HG02938 (cell line): Measurements from ENCODE around the gene KLRC1.
"Not testable (repeated sequence)": the region's sequence is repeated elsewhere in the genome, so short reads cannot be mapped to it uniquely, and the experiment has no call there.

Source experiments
- ATAC-seq: cut with Tn5 transposase; IDR thresholded peaks from one replicate; pipeline ENCODE4 v1.9.1; 2021; ENCODE audit warnings: mild to moderate bottlenecking, moderate library complexity; ENCODE audit not compliant: unreplicated experiment

Gene KLRC1

DNA sequence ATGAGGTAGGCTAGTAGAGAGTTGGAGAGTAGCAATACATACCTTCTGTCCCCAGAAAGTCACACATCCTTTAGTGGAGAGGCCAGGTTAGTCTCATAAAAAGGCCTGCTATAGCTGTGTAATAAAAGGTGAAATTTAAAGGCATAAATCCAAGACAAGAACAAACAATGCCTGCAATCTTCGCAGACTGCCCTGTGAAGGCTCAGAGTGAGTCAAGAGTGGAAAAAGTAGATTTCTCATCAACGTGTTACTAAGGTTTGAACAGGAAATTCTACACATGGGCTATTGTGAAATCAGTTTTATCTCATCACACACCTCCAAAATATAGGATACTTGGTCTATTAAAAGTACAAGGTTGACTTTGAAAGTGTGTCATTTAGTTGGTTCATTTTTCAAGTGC, at the start of gene KLRC1:
Gene KLRC1, minus strand, starts transcription at position 222 of the 400 bp plus-strand sequence. CDS start 2,221 bp downstream, outside the sequence.
- ATAC-seq = no peak

DNA sequence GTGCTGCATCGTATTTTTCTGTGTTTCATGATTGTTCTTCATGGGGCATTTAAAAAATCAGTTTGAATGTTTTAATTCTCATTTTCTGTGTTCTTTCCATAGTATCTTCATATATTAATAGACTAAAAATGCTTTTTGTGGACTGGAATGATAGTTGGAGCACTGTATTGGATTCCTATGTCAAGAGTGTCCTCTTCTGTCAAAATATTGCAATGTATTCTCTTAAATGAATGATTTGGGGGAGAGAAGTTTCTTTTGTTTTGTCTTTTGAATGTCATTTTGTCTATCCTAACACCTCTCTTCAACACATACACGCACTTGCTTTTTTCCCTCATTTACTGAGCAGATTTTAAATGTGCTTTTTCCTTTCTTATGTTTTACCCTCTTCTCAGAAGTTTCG, 47.9 kb upstream of the KLRC1 start:
- ATAC-seq = no peak

DNA sequence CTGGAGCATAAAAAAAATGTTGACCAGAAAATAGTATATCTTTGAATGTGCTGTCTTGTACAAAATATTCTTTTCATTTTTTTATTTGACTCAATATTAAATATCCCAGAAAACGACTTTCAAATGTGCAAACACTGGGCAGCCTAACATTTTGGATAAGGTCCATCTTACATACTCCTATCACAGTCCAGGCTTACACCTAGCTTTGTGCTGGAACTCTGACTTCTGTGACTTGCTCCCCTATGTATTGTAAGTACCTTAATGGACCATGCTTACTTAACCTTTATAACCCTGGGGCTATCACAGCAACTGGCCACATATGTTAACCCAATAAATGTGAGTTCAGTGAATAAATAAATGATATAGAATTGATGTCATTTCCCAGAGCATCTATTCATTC, 44.9 kb upstream of the KLRC1 start:
- no peak for ATAC-seq

DNA sequence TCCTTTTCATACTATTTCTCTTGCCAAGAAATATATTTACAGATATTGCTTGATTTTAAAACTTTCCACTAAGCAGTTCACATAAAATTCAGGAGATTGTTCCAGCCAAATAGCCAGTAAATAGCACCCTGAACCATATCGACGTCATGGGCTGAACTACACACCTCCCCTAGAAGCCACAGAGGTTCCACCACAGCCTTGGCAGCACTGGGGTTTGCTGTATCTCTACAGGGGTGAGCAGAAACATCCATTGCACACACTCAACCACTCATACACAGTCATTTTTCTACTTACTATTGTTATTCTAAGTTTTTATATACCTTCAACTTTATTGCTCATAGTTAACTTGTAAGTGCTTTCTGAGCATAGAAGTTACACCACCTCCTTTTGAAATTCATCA, 44.4 kb upstream of the KLRC1 start:
- ATAC-seq = no peak

DNA sequence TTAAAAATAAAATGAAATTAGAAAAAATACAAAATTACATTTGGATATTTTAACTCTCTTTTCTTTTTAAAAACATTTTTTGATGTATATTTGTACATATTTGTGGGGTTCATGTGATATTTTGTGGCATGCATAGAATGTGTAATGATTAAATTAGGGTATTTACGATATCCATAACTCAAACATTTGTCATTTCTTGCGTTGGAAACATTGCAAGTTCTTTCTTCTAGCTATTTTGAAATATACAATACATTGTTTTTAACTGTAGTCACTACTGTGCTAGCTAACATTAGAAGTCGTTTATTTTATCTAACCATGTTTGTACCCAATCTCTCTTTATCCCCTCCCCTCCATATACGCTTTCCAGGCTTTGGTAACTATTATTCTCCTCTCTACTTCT, 38.6 kb upstream of the KLRC1 start:
- no peak for ATAC-seq

DNA sequence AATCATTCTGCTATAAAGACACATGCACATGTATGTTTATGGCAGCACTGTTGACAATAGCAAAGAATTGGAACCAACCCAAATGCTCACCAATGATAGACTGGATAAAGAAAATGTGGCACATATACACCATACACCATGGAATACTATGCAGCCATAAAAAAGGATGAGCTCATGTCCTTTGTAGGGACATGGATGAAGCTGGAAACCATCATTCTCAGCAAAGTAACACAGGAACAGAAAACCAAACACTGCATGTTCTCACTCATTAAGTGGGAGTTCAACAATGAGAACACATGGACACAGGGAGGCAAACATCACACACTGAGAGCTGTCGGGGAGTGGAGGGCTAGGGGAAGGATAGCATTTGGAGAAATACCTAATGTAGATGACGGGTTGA, 34.2 kb upstream of the KLRC1 start:
- ATAC-seq = not testable (repeated sequence)

DNA sequence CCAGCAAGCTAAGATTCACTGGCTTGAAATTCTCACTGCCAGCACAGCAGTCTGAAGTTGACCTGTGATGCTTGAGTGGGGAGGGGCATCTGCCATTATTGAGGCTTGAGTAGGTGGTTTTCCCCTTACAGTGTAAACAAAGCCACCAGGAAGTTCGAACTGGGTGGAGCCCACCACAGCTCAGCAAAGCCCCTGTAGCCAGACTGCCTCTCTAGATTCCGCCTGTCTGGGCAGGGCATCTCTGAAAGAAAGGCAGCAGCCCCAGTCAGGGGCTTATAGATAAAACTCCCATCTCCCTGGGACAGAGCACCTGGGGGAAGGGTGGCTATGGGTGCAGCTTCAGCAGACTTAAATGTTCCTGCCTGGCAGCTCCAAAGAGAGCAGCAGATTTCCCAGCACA, 28.7 kb upstream of the KLRC1 start:
- ATAC-seq = not testable (repeated sequence)

DNA sequence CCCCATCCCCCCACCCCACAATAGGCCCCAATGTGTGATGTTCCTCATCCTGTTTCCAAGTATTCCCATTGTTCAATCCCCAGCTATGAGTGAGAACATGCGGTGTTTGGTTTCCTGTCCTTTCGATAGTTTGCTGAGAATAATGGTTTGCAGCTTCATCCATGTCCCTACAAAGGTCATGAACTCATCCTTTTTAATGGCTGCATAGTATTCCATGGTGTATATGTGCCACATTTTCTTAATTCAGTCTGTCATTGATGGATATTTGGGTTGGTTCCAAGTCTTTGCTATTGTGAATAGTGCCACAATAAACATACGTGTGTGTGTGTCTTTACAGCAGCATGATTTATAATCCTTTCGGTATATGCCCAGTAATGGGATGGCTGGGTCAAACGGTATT, 19.6 kb upstream of the KLRC1 start:
- ATAC-seq = not testable (repeated sequence)

DNA sequence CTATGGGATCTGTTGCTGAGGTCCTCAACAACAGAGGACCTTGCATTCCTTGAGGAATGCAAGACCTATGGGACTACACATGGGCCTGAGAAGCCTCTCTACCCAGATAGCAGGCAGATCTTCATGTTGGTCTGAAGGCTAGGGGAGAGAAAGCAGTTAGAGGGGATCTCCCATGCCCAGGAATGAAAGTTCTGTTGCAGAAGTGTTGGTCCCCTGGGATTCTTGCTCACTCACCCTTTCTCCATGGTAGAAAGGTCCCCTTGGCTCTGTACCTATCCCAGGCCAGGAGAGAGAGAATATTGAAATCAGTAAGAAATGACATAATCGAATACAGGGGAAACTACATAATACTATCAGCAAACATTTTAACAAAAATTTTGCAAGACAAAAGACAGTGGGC, 16.5 kb upstream of the KLRC1 start:
- no peak for ATAC-seq

DNA sequence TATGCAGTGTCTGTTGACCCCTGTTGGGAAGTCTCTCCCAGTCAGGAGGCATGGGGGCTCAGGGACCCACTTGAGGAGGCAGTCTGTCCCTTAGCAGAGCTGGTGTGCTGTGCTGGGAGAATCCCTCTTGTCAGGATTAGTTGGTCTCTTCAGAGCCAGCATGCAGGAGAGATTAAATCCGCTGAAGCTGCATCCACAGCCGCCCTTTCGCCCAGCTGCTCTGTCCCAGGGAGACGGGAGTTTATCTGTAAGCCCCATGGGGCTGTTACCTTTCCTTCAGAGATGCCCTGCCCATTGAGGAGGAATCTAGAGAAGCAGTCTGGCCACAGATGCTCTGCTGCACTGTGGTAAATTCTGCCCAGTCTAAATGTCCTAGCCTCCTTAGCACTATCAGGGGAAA, 13.1 kb upstream of the KLRC1 start:
- ATAC-seq = no peak

DNA sequence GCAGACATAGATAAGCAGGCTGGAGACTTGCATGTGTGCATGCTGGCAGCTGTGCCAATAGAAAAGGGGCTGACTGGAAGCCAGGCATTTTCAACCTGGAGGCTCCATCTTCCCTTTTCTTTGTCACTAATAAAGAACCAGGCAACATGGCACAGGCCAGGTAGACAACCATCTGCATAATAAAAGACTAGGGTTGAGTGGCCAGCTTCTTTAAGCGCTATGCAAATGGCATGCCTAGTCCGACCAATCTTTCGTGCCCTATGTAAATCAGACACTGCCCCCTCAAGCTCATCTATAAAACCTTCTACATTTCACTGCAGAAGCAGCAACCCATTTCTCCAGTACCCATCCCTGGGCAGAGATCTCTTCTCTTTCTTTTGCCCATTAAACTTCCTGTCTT, 4.6 kb upstream of the KLRC1 start:
- no peak for ATAC-seq

DNA sequence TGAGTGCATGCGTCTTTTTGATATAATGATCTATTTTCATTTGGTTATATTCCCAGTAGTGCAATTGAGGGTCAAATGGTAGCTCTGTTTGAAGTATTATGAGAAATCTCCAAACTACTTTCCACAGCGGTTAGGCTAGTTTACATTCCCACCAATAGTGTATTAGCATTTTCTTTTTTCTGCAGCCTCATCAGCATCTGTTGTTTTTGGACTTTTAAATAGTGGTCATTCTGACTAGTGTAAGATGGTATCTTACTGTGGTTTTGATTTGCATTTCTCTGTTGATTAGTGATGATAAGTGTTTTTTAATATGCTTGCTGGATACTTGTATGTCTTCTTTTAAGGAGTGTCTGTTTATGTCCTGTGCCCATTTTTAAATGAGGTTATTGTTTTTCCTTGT, 3.7 kb upstream of the KLRC1 start:
- ATAC-seq = no peak

DNA sequence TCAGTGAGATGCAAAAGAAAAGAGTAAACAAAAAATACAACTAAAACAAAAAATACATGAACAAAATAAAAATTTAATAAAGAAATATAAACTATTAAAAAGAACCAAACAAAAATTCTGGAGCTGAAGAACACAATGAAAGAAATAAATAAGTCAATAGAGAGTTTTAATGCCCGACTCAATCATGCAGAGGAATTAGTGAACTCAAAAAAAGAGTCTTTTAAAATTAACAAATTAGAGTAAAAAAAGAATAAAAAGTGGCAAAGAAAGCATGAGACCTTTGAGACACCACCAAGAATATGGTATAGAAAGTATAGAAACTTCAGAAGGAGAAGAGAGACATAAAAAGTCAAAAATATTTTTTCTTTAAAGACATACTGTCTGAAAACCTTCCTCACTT, 2.6 kb upstream of the KLRC1 start:
- no peak for ATAC-seq

DNA sequence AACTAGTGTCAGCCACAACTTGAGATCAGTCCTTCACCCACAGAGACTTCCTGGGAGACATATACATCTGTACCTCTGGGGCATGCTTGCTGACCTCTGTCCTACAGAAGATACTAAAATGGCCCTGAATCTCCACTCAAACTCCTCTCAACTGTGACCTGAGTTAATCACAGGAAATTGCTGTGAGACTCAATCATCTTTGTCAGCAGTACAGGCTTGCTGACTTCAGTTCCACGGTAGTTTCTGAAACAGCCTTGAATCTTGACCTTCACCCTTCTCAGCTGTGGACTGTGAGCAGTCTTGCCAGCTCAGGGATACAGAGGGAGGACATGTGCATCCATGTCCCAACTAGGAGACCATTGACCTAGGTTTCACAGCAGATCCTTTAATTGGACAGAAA, 1.4 kb upstream of the KLRC1 start:
- ATAC-seq = no peak

DNA sequence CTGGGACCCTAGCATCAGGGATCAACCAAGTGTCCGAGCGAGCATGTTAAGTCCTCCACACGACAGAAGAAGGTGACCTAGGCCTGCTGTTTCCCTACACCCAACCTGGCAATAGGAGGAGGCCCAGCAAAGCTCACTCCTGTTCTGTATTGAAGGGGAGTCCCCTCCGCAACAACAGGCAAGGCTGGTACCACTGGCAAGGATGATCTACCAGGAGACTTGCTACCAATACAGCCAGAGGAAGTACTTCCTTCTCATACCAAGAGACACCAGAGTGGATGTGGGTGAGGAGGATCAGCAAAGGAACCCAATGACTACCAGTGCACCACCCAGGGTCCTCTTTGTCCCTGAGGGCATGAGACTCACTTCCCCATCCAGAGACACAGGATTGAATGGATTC, 4.9 kb downstream of the KLRC1 start:
- ATAC-seq = no peak

DNA sequence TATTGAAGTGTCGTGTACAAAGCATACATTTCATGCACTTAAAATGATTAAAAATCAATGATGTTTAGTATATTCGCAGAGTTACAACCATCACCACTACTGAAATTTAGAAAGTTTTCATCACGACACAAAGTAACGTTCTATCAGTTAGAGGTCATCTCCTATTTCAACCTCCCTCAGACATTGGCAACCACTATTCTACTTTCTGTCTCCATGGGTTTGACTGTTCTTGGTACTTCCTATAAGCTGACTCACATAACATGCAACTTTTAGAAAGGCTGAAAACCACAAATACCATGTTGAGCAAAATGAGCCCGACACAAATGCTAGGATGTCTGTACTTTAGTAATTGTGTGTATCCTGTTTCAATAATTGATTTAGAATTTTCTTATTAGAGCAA, 7.1 kb downstream of the KLRC1 start:
- ATAC-seq = not testable (repeated sequence)

DNA sequence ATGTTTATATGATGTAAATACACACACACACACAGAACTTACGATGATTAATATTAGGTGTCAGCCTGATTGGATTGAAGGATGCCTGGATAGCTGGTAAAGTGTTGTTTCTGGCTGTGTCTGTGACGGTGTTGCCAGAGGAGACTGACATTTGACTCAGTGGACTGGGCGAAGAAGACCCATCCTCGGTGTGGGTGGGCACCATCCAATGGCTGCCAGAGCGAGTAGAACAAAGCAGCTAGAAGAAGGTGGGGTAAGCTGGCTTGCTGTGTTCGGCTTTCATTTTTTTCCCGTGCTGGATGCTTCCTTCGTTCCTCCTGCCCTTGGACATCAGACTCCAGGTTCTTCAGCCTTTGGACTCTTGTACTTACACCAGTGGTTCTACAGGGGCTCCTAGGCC, 12.0 kb downstream of the KLRC1 start:
- not testable (repeated sequence) for ATAC-seq

DNA sequence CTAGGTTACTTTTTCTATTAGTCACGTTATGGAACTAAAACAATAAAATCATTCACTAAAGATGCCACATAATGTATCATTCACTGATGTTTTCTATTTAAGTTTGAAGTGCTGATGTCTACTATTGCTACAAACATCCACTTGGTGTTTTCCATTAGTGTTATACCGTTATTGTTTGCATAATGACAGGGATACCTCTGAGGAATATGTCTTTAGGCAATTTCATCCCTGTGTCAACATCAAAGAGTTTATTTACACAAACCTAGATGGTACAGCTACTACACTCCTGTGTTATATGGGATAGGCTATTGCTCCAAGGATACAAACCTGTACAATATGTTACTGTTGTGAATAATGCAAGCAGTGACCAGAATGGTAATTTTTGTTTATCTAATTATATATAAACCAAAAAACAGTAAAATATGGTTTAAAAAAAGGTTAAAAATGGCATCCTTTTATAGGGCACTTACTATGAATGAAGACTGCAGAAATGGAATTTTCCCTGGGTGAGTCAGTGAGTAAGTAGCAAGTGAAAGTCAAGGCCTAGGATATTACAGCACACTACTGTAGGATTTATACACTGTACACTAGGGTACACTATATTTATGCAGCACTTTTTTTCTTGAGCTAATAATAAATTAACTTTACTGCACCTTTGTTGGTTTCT, 13.4 kb downstream of the KLRC1 start:
- not testable (repeated sequence) for ATAC-seq

DNA sequence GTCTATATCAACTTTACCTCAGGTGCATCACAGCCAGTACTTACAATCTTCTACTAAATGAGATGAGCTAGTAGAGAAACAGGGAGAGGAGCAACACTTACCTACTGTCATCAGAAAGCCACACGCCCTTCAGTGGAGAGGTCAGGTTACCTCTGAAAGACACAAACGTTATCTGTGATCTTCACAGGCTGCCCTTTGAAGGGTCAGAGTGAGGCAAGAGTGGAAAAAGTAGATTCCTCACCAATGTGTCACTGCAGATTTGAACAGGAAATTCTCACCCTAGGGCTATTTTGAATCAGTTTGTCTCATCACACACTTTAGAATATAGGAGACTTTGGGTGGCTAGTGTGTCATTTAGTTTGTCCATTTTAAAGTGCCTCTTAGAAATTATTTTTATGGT, 15.6 kb downstream of the KLRC1 start:
- not testable (repeated sequence) for ATAC-seq

DNA sequence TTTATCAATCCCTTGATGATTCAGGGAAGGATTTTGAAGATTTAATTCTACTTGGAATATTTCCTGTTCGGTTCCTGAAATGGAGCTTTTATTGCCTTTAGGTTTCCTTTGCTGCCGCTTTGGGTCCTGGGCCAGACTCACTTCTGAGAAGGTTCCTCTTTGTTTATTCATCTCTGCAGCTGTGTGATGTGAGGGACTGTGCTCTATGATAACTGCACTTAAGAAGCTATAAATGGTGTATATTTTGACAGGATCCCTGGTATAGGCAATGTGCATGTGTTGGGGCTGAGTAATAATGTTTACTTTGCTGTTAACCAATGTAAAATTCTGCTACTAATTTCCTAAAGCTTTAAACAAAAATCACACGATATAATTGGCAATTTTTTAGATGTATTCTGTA, 17.4 kb downstream of the KLRC1 start, which contains the start of gene KLRC2:
Gene KLRC2, minus strand, starts transcription at position 195 of the 400 bp plus-strand sequence. Its CDS starts 24 bp downstream, at position 171.
- not testable (repeated sequence) for ATAC-seq

DNA sequence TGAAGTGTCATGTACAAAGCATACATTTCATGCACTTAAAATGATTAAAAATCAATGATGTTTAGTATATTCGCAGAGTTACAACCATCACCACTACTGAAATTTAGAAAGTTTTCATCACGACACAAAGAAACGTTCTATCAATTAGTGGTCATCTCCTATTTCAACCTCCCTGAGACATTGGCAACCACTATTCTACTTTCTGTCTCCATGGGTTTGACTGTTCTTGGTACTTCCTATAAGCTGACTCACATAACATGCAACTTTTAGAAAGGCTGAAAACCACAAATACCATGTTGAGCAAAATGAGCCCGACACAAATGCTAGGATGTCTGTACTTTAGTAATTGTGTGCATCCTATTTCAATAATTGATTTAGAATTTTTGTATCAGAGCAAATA, 22.6 kb downstream of the KLRC1 start:
- not testable (repeated sequence) for ATAC-seq

DNA sequence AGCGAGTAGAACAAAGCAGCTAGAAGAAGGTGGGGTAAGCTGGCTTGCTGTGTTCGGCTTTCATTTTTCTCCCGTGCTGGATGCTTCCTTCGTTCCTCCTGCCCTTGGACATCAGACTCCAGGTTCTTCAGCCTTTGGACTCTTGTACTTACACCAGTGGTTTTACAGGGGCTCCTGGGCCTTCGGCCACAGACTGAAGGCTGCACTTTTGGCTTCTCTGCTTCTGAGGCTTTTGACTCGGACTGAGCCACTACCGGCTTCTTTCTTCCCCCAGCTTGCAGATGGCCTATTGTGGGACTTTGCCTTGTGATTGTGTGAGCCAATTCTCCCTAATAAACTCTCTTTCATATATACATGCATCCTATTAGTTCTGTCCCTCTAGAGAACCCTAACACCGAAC, 27.2 kb downstream of the KLRC1 start:
- not testable (repeated sequence) for ATAC-seq

DNA sequence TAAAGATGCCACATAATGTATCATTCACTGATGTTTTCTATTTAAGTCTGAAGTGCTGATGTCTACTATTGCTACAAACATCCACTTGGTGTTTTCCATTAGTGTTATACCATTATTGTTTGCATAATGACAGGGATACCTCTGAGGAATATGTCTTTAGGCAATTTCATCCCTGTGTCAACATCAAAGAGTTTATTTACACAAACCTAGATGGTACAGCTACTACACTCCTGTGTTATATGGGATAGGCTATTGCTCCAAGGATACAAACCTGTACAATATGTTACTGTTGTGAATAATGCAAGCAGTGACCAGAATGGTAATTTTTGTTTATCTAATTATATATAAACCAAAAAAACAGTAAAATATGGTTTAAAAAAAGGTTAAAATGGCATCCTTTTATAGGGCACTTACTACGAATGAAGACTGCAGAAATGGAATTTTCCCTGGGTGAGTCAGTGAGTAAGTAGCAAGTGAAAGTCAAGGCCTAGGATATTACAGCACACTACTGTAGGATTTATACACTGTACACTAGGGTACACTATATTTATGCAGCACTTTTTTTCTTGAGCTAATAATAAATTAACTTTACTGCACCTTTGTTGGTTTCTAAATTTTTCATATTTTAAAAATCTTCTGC, 28.8 kb downstream of the KLRC1 start:
- not testable (repeated sequence) for ATAC-seq
